ENCODE data around the gene TMEM74B.

DNA sequence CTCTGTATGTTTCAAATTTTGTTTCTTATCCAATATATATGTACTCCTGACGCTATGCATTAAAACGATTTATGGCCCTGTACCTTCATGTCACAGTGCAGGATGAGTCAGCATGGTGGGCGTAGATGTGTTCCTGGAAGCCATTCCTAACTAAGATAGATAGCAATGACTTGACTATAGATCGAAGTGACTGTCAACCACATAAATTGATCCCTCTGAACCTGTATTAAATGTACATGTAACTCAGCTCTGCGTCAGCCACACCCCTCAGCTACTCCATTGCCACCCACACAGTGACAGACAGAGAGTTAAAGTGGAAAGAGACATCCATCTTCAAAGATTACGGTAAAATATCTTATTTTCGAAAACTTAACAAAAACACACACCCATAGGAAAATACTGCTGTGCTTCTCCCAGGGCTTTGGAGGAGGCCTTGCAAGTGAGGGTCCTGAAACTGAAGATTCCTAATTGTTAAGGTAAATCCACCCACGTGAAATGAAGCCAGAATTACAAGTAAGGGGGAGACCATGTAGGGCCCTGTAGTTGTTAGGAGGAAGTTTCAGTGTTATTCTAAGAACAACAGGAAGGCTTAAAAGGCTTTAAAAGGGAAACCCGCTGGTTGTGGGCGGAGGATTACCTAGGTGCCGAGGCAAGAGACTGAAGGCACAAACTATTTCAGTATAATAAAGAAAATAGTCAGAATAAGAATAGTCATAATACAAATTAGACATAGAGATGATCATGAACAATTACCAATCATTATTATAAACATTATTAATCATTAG is 30.8 kb upstream of the TMEM74B start:
- TF ChIP-seq SP1 (IDR thresholded peaks at IDR 0.05) (no peak), FOXM1 (IDR thresholded peaks at IDR 0.05; ENCODE audit: borderline replicate concordance) (no peak), NFRKB (IDR thresholded peaks at IDR 0.05) (no peak), ARNT (IDR thresholded peaks at IDR 0.05) (no peak), TARDBP (IDR thresholded peaks at IDR 0.05) (no peak), SUZ12 (IDR thresholded peaks at IDR 0.05) (no peak), HDGF (IDR thresholded peaks at IDR 0.05; ENCODE audit: borderline replicate concordance) (no peak), FOXK2 (IDR thresholded peaks at IDR 0.05) (no peak), CTBP1 (IDR thresholded peaks at IDR 0.05; ENCODE audit: borderline replicate concordance) (no peak)
